Measurements from ENCODE around the gene SPIRE1.
"Not testable (repeated sequence)": the region's sequence is repeated elsewhere in the genome, so short reads cannot be mapped to it uniquely, and the experiment has no call there.

The SPIRE1 gene

GRCh38 chr18:12551943-12552878 lies 105.7 kb downstream of the SPIRE1 start:
- not testable (repeated sequence) for DNase-seq

GRCh38 chr18:12551466-12551865 lies 106.4 kb downstream of the SPIRE1 start:
- DNase-seq, result not testable (repeated sequence)

GRCh38 chr18:12543697-12544096 lies 114.2 kb downstream of the SPIRE1 start:
- DNase-seq, result no peak

GRCh38 chr18:12540751-12541150 lies 117.2 kb downstream of the SPIRE1 start:
- no peak for DNase-seq

- DNase-seq, result not testable (repeated sequence)
Observed at GRCh38 chr18:12539158-12539557, 118.7 kb downstream of the SPIRE1 start.

GRCh38 chr18:12534820-12535219 lies 123.1 kb downstream of the SPIRE1 start:
- DNase-seq, result no peak

GRCh38 chr18:12532661-12533060 lies 125.2 kb downstream of the SPIRE1 start:
- no peak for DNase-seq

GRCh38 chr18:12531749-12532148 lies 126.2 kb downstream of the SPIRE1 start:
- DNase-seq, result no peak

- no peak for DNase-seq
Observed at GRCh38 chr18:12520442-12520992, 137.4 kb downstream of the SPIRE1 start.

- DNase-seq, result no peak
Observed at GRCh38 chr18:12518832-12519531, 138.9 kb downstream of the SPIRE1 start.

- no peak for DNase-seq
Observed at GRCh38 chr18:12518326-12518725, 139.6 kb downstream of the SPIRE1 start.

- no peak for DNase-seq
Observed at GRCh38 chr18:12517142-12517825, 140.6 kb downstream of the SPIRE1 start.

GRCh38 chr18:12516049-12516630 lies 141.8 kb downstream of the SPIRE1 start:
- no peak for DNase-seq

GRCh38 chr18:12515550-12515949 lies 142.4 kb downstream of the SPIRE1 start:
- DNase-seq, result no peak

- no peak for DNase-seq
Observed at GRCh38 chr18:12507007-12507406, 150.9 kb downstream of the SPIRE1 start.

GRCh38 chr18:12500986-12501385 lies 156.9 kb downstream of the SPIRE1 start:
- DNase-seq, result no peak

GRCh38 chr18:12497839-12498238 lies 160.1 kb downstream of the SPIRE1 start:
- no peak for DNase-seq

- no peak for DNase-seq
Observed at GRCh38 chr18:12497296-12497695, 160.6 kb downstream of the SPIRE1 start.

GRCh38 chr18:12492907-12493306 lies 165.0 kb downstream of the SPIRE1 start:
- DNase-seq, result no peak

GRCh38 chr18:12491611-12492435 lies 166.1 kb downstream of the SPIRE1 start:
- DNase-seq, result no peak

- DNase-seq, result no peak
Observed at GRCh38 chr18:12485479-12486105, 172.3 kb downstream of the SPIRE1 start.
